KMS-11 (cell line): ENCODE results near the gene ZNF521.

Experiments
- H2AFZ ChIP-seq: fragments of 200-600 bp; sonication (generic); 2 replicates; pipeline ENCODE4 v1.6.1; 2016; ENCODE audit warnings: antibody characterized with exemption, mixed run types, low read depth
- H3K27ac ChIP-seq: fragments of 200-600 bp; sonication (generic); 2 replicates; pipeline ENCODE4 v1.6.1; 2016; ENCODE audit warnings: mild to moderate bottlenecking, mixed run types
- H3K27me3 ChIP-seq: fragments of 200-600 bp; sonication (generic); 2 replicates; pipeline ENCODE4 v1.6.1; 2017; ENCODE audit warnings: mild to moderate bottlenecking, low read depth, mixed run types, moderate library complexity; ENCODE audit not compliant: insufficient read depth
- H3K36me3 ChIP-seq: fragments of 200-600 bp; sonication (generic); 2 replicates; pipeline ENCODE4 v1.6.1; 2017; ENCODE audit warnings: mild to moderate bottlenecking, mixed run types; ENCODE audit not compliant: insufficient read depth
- H3K4me1 ChIP-seq: fragments of 200-600 bp; sonication (generic); 2 replicates; pipeline ENCODE4 v1.6.1; 2016; ENCODE audit warnings: mild to moderate bottlenecking, low read depth, mixed run types; ENCODE audit not compliant: poor library complexity, severe bottlenecking
- H3K4me2 ChIP-seq: fragments of 200-600 bp; sonication (generic); 2 replicates; pipeline ENCODE4 v1.7.0; 2016; ENCODE audit warnings: mild to moderate bottlenecking, mixed run types
- H3K4me3 ChIP-seq: fragments of 200-600 bp; sonication (generic); IDR thresholded peaks from 2 replicates; pipeline ENCODE4 v1.6.1; 2017; ENCODE audit warnings: low read depth, low read length, mixed read lengths; ENCODE audit not compliant: insufficient read depth
- H3K79me2 ChIP-seq: fragments of 200-600 bp; sonication (generic); 2 replicates; pipeline ENCODE4 v1.6.1; 2016; ENCODE audit warnings: low read depth, mixed run types; ENCODE audit not compliant: insufficient read depth
- H3K9ac ChIP-seq: fragments of 200-600 bp; sonication (generic); 2 replicates; pipeline ENCODE4 v1.6.1; 2016; ENCODE audit warnings: mild to moderate bottlenecking, mixed run types
- H4K20me1 ChIP-seq: fragments of 200-600 bp; sonication (generic); 2 replicates; pipeline ENCODE4 v1.6.1; 2016; ENCODE audit warnings: mild to moderate bottlenecking, mixed run types; ENCODE audit not compliant: insufficient read depth
- TF ChIP-seq, protein P1 (sequence below): fragments of 200-600 bp; sonication (generic); conservative IDR thresholded peaks from 2 replicates; pipeline ENCODE4 v1.6.1; 2017; ENCODE audit warnings: low read depth, mild to moderate bottlenecking, antibody characterized with exemption, low read length, moderate library complexity, mixed read lengths

ZNF521 gene

GRCh38 chr18:25080211-25080610, 271.8 kb downstream of the ZNF521 start:
- Histone ChIP-seq H2AFZ (no peak overlapping the region), H3K79me2 (no peaks in the 10 kb centered on the region), H4K20me1 (no peaks in the 10 kb centered on the region), H3K27me3 (no peaks in the 10 kb centered on the region), H3K4me3 (no peak overlapping the region), H3K36me3 (no peaks in the 10 kb centered on the region), H3K4me1 (no peaks in the 10 kb centered on the region), H3K9ac (no peak overlapping the region), H3K4me2 (no peak overlapping the region), H3K27ac (no peak overlapping the region)
- TF ChIP-seq, protein P1, sequence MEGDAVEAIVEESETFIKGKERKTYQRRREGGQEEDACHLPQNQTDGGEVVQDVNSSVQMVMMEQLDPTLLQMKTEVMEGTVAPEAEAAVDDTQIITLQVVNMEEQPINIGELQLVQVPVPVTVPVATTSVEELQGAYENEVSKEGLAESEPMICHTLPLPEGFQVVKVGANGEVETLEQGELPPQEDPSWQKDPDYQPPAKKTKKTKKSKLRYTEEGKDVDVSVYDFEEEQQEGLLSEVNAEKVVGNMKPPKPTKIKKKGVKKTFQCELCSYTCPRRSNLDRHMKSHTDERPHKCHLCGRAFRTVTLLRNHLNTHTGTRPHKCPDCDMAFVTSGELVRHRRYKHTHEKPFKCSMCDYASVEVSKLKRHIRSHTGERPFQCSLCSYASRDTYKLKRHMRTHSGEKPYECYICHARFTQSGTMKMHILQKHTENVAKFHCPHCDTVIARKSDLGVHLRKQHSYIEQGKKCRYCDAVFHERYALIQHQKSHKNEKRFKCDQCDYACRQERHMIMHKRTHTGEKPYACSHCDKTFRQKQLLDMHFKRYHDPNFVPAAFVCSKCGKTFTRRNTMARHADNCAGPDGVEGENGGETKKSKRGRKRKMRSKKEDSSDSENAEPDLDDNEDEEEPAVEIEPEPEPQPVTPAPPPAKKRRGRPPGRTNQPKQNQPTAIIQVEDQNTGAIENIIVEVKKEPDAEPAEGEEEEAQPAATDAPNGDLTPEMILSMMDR, result no peak

DNA sequence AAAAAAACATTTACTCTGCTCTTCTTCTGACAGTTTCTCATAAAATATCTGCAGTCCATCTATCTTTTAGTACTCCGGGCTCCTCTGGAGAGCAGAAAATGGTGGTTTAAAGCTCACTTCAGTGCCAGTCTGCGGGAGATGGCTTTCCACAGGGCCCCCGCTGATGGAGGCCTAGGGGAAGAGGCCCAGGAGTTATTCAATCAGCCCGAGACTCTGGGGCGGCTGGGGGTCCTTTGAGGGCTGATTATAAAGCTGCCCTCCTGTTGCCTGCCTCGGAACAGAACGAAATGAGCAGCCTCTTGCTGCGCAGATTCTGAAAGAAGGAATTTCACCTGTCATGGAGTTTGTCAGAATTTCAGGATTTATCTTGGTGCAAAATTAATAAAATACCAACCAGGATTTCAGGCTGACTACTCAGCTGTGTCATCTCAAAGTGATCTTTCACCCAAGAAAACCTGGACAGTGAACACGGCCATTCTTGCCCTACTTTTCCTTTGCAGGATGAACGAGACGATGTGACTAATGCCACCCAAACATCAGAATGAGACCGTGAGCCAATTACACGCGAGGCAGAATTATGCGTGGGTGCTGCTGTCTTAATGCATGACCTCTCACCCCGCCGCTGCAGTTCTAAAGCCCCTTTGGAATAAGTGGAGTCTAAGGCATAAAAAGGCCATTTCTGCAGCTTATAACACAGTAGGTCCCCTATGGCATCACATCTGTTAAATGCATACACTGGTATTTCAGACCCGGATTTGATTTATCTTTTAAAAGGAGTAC, 273.8 kb downstream of the ZNF521 start:
- H3K4me1 ChIP-seq, result no peaks in the 10 kb centered on the region
- no peaks in the 10 kb centered on the region for H4K20me1 ChIP-seq
- no peaks in the 10 kb centered on the region for H3K36me3 ChIP-seq
- H3K9ac ChIP-seq, result no peak overlapping the region
- H3K79me2 ChIP-seq, result no peaks in the 10 kb centered on the region
- TF ChIP-seq, protein P1, result no peak
- no peak overlapping the region for H3K4me3 ChIP-seq
- H3K4me2 ChIP-seq, result no peak overlapping the region
- H3K27ac ChIP-seq, result no peak overlapping the region
- no peak overlapping the region for H2AFZ ChIP-seq
- H3K27me3 ChIP-seq, result no peaks in the 10 kb centered on the region

GRCh38 chr18:25077038-25077943, 274.7 kb downstream of the ZNF521 start:
- H3K27ac ChIP-seq, result no peak overlapping the region
- no peak overlapping the region for H3K9ac ChIP-seq
- H3K4me3 ChIP-seq, result no peak overlapping the region
- no peak overlapping the region for H2AFZ ChIP-seq
- no peaks in the 10 kb centered on the region for H3K27me3 ChIP-seq
- H3K4me2 ChIP-seq, result no peak overlapping the region
- no peaks in the 10 kb centered on the region for H4K20me1 ChIP-seq
- no peaks in the 10 kb centered on the region for H3K79me2 ChIP-seq
- no peaks in the 10 kb centered on the region for H3K36me3 ChIP-seq
- no peaks in the 10 kb centered on the region for H3K4me1 ChIP-seq
- TF ChIP-seq, protein P1, result no peak

DNA sequence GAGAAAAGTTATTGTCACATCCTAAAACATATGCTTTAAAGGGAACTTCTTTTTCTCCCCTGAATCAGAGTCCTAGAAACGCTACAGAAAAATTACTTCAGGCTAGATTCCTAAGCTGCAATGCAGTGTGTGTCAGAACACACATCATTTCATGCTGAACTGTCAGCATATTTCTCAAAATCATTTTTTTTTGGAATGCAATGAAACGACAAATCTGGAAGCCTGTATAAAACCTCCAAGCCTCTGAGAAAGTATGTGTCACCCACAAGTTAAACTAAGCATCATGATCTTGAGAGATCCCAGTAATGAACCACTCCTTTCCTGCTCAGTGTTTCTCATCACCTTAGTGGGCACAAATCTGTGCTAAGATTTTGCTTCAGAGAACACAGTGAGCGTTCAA, 276.2 kb downstream of the ZNF521 start:
- Histone ChIP-seq H4K20me1 (no peaks in the 10 kb centered on the region), H3K36me3 (no peaks in the 10 kb centered on the region), H3K9ac (no peak overlapping the region), H2AFZ (no peak overlapping the region), H3K4me1 (no peaks in the 10 kb centered on the region), H3K27ac (no peak overlapping the region), H3K79me2 (no peaks in the 10 kb centered on the region), H3K4me3 (no peak overlapping the region), H3K27me3 (no peaks in the 10 kb centered on the region), H3K4me2 (no peak overlapping the region)
- TF ChIP-seq, protein P1, result no peak
